ENCODE data around the gene PTGES3.
A peak's percentile ranks its signal among the peaks of the same experiment; 100 is the strongest.
"Not testable (repeated sequence)": the region's sequence is repeated elsewhere in the genome, so short reads cannot be mapped to it uniquely, and the experiment has no call there.

PTGES3 gene, protein sequence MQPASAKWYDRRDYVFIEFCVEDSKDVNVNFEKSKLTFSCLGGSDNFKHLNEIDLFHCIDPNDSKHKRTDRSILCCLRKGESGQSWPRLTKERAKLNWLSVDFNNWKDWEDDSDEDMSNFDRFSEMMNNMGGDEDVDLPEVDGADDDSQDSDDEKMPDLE

DNA sequence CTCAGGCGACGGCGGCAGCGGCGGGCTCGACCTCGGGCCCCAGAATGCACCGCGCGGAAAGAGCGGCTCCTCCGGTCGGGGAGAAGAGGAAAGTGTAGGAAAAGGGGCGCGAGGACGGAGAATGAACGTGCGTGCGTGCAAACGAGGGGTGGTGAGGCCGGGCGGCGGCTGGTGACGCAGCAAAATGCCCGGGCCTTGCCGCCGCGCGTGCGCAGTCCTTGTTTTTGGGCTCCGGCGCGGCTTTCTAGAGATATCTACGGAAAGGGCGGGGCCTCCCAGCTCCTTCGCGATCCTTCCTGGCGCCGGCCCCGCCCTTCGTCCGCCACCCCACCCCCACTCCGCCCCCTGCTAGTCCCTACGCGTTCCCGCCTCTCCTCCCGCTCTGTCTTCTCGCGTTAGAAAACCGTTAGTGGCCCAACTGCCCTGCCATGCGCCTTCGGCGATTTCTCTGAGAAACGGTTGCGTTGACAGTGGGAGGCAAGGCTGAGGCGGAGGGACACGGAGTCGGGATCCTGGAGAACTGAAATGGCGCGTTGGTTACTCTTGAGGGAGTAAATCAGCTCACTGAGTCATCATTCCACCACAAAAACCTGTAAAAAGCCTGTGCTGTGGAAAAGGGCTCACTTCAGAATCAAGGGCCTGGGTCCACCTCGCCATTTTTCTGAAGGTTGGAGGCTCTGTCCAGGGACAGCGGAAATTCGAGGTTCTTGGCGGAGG is at the start of gene PTGES3:
TSS of gene PTGES3 (minus strand) at position 156 of the 717 bp plus-strand sequence. CDS start 285 bp downstream, outside the sequence.
- Mint-ChIP-seq H3K9me3 (no peaks in the 10 kb centered on the region), H3K27ac (peak within 1 kb of the TSS; percentile 100), H3K27me3 (no peaks in the 10 kb centered on the region), H3K4me3 (peak within 1 kb of the TSS; percentile 100), H3K4me1 (ENCODE audit: low read depth) (peaks cover 23% of the 10 kb centered on the region), H3K36me3 (ENCODE audit: low read depth) (peaks cover 53% of the 10 kb centered on the region)
- peak; percentile 98 for DNase-seq

DNA sequence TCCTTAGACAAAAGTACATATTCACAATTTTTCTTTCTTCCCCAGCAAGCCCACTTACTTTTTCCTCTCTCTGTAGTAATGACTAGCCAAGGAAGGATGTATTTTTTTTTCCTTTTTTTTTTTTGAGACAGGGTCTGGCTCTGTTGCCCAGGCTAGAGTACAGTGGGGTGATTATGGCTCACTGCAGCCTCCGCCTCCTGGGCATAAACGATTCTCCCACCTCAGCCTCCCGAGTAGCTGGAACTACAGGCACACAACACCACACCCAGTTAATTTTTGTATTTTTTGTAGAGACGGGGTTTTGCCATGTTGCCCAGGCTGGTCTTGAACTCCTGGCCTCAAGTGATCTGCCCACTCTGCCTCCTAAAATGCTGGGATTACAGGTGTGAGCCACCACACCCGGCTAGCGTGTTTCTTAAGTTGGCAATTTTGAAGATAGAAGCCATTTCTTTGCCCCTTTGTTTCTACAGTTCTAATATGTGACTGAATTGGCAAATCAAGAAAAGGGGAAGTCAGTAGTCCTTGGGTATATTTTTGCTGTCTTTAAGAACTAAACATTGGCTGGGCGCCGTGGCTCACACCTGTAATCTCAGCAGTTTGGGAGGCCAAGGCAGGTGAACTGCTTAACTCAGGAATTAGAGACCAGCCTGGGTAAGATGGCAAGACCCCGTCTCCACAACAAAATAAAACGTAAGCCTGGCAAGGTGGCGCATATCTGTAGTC is 40.2 kb upstream of the PTGES3 start:
- Mint-ChIP-seq H3K27me3 (no peaks in the 10 kb centered on the region), H3K9me3 (no peaks in the 10 kb centered on the region), H3K4me3 (no peak overlapping the region), H3K27ac (peak overlapping the region; percentile 50), H3K4me1 (ENCODE audit: low read depth) (peaks cover 13% of the 10 kb centered on the region), H3K36me3 (ENCODE audit: low read depth) (peaks cover 91% of the 10 kb centered on the region)
- no peak for DNase-seq

DNA sequence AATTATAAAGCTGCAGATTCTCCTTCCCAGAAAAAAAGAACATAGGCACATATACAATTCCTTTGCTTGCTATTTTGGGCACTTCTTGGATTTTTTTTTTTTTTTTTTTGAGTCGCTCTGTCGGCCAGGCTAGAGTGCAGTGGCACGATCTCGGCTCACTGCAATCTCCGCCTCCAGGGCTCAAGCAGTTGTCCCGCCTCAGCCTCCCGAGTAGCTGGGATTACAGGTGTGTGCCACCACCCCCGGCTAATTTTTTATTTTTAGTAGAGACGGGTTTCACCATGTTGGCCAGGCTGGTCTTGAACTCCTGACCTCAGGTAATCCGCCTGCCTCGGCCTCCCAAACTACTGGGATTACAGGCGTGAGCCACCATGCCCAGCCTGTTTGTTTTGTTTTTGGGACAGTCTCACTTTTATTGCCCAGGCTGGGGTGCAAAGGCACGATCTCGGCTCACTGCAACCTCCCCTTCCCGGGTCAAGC is 38.2 kb upstream of the PTGES3 start:
- H3K27ac Mint-ChIP-seq: peak overlapping the region; percentile 99
- H3K36me3 Mint-ChIP-seq (ENCODE audit: low read depth): peaks cover 91% of the 10 kb centered on the region
- DNase-seq, H3K27me3 Mint-ChIP-seq, H3K9me3 Mint-ChIP-seq: not testable (repeated sequence)
- H3K4me3 Mint-ChIP-seq: peak overlapping the region; percentile 98
- H3K4me1 Mint-ChIP-seq (ENCODE audit: low read depth): peaks cover 32% of the 10 kb centered on the region

DNA sequence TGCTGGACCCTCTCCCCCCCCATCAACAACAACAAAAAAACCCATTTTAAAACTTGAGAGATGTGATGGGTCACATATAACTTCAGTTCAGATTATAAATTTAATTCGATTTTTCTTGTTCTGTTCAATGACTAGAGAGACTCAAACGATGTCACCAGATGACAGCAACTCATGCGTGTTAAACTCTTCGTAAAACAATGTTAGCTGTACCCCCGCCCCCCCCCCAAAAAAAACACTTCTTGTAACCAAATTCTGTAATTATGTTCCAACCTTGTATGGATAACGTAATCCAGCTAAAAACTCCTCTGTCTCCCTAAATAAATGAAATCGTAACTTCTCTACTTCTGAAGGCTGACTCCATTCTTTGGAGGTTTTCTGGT is 37.6 kb upstream of the PTGES3 start:
- no peaks in the 10 kb centered on the region for H3K27me3 Mint-ChIP-seq
- no peak for DNase-seq
- peak overlapping the region; percentile 98 for H3K4me3 Mint-ChIP-seq
- peaks cover 37% of the 10 kb centered on the region for H3K4me1 Mint-ChIP-seq (ENCODE audit: low read depth)
- no peaks in the 10 kb centered on the region for H3K9me3 Mint-ChIP-seq
- peak overlapping the region; percentile 99 for H3K27ac Mint-ChIP-seq
- peaks cover 91% of the 10 kb centered on the region for H3K36me3 Mint-ChIP-seq (ENCODE audit: low read depth)

DNA sequence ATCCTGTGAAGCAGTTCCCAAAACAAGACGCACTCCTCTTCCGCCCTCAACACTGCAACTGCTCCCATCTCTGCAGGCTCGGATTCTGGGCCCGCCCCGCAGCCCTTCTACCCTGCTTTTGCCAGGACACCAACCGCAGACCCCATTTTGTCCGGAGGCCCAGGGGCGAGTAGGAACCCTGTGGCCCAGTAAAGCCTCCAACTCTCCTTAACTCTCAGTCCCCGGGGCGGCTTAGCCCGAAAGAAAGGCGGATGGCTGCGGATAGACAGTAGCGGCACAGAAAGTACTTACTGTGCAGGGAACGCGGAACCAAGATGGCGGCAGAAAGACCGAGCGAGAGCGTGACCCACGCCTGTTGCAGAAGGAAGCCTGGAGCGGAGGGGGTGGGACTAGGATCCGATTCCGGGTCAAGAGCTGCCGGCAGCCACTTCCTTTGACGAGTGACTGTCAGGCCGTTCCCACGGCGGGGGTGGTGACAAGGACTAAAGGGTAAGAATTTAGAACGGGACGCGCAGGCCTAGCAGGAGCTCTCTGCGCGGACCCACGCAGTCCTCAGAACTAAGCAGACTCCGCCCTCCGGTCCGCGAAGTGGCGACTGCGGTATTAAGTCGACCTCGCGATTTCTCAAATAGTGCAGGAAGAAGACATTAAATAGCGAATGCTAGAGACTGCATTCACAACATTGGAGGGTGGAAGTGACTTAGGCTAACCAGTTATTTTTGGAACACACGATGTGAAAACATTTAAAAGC is 37.1 kb upstream of the PTGES3 start, which contains the start of gene NACA:
TSS of gene NACA (minus strand) at position 328 of the 751 bp plus-strand sequence. CDS start 778 bp downstream, outside the sequence.
- H3K9me3 Mint-ChIP-seq: no peaks in the 10 kb centered on the region
- H3K27me3 Mint-ChIP-seq: no peaks in the 10 kb centered on the region
- peak within 1 kb of the TSS; percentile 99 for H3K27ac Mint-ChIP-seq
- DNase-seq: peak; percentile 96
- peaks cover 96% of the 10 kb centered on the region for H3K36me3 Mint-ChIP-seq (ENCODE audit: low read depth)
- H3K4me1 Mint-ChIP-seq (ENCODE audit: low read depth): peaks cover 43% of the 10 kb centered on the region
- peak within 1 kb of the TSS; percentile 98 for H3K4me3 Mint-ChIP-seq

DNA sequence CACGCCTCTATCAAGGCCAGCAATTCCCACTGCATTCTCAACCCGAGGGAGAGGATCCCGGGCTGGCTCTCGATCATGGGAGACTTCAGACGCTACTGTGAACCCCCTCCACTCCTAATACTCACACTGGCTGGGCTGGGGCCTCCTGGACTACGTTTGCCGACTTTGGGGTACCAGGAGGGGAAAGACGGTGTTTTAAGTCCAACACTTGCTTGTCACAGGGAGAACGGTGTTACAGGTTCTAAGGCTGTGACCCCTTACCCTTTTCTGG is 36.6 kb upstream of the PTGES3 start:
- Mint-ChIP-seq H3K9me3 (no peaks in the 10 kb centered on the region), H3K4me1 (ENCODE audit: low read depth) (peaks cover 48% of the 10 kb centered on the region), H3K36me3 (ENCODE audit: low read depth) (peaks cover 96% of the 10 kb centered on the region), H3K27ac (peak overlapping the region; percentile 99), H3K4me3 (peak overlapping the region; percentile 98), H3K27me3 (no peaks in the 10 kb centered on the region)
- no peak for DNase-seq

DNA sequence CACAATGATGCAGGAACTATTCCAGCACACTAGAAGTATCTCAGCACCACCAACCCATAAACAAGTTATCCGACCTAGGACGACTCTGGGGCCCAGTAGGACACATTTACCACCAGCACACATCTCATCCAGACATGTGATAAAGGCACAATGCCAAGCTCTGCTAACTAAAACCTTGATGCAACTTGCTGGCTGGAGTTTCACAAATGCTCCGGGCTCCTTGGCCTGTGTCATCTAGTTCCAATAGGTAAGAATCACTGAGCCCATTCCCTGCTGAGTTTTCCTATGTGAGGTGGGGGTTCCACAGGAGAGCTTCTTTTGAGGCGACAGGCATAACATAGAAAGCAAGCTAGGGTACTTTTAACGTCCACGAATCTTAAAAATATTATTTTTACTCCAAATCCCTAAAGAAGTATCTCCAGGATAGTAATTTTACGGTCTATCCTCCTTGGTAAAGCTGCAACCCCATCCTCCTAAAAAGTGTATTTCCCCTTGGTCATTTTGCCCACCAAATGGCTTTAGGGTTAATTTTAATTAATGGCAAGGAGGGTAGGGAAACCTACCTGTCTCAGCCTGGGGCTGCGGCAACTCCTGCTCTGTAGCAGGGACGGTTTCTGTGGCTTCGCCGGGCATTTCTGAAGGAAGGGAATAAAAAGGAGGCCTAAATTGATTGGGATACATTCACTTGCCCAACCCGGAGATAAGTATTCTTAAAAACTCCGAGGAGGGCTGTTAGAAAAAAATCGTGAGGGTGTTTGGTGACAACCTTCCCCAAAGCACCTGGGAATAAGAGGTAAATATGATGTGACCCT is 36.0 kb upstream of the PTGES3 start:
- H3K36me3 Mint-ChIP-seq (ENCODE audit: low read depth): peaks cover 96% of the 10 kb centered on the region
- DNase-seq: peak; percentile 51

DNA sequence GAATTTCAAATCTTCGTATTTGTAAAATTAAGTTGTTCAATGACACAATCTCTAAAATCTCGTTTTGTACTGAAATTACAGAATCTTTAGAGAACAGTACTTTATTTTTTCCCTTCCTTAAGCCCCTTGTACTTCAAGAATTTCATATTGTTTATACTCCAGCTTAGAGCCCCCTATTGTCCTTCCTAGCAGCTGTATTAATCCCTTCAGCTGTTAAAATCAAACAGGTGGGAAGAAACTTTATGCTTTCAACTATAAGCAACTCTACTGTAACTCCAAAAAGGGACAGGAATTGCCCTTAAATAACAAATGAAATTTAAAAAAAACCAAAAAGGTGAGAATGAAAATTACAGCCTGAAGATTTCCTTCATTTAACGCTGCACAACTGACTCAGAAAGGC is 35.3 kb upstream of the PTGES3 start:
- Mint-ChIP-seq H3K4me1 (ENCODE audit: low read depth) (peaks cover 59% of the 10 kb centered on the region), H3K4me3 (peak overlapping the region; percentile 98), H3K9me3 (no peaks in the 10 kb centered on the region), H3K27me3 (no peaks in the 10 kb centered on the region), H3K27ac (peak overlapping the region; percentile 99), H3K36me3 (ENCODE audit: low read depth) (peaks cover 95% of the 10 kb centered on the region)
- DNase-seq: no peak

More for the DNA sequence above, 36.0 kb upstream of the PTGES3 start:
- peak overlapping the region; percentile 99 for H3K27ac Mint-ChIP-seq
- peaks cover 54% of the 10 kb centered on the region for H3K4me1 Mint-ChIP-seq (ENCODE audit: low read depth)
- H3K9me3 Mint-ChIP-seq: no peaks in the 10 kb centered on the region
- peak overlapping the region; percentile 98 for H3K4me3 Mint-ChIP-seq
- no peaks in the 10 kb centered on the region for H3K27me3 Mint-ChIP-seq

DNA sequence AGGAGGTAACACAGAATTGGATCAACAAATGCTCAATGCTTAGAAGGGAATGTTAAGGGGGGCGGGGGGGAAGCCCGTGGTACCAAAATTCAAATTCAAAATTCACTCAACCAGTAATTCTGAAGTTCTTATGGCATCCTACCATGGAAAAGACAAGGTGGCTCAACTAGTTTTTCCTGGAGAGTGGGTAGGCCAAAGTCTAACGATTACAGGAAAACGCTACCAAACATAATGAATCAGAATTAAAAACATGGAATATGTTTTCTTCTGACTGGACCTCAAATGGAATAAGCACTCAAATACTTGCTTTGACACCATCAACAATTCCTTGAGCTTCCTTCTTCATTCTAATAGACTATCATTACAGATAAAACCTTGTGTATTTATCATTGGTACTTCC is 34.7 kb upstream of the PTGES3 start:
- H3K9me3 Mint-ChIP-seq: no peaks in the 10 kb centered on the region
- DNase-seq: no peak
- H3K4me3 Mint-ChIP-seq: peak overlapping the region; percentile 98
- H3K4me1 Mint-ChIP-seq (ENCODE audit: low read depth): peaks cover 59% of the 10 kb centered on the region
- peaks cover 89% of the 10 kb centered on the region for H3K36me3 Mint-ChIP-seq (ENCODE audit: low read depth)
- H3K27me3 Mint-ChIP-seq: no peaks in the 10 kb centered on the region
- peak overlapping the region; percentile 99 for H3K27ac Mint-ChIP-seq

DNA sequence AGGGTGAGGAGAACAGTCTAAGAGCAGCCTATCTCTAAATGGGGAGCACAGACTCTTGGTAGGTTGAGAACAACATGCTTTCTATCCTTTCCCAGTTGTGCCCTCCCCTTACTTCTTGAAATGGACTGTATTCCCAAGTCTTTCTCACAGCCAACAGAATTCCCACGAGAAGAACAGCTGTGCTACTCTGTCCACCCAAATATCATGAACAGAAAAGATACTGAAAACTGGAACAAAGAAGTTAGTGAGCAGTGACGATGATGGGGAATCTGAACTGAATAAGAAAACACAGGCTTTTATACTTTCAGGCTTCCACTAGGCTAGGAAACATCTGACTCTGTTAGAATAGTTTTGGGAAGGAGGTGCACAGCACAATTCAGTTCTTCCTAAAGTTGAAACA is 33.6 kb upstream of the PTGES3 start:
- H3K9me3 Mint-ChIP-seq: no peaks in the 10 kb centered on the region
- H3K27me3 Mint-ChIP-seq: no peaks in the 10 kb centered on the region
- no peak for DNase-seq
- H3K27ac Mint-ChIP-seq: peak overlapping the region; percentile 99
- peak overlapping the region; percentile 98 for H3K4me3 Mint-ChIP-seq
- H3K4me1 Mint-ChIP-seq (ENCODE audit: low read depth): peaks cover 62% of the 10 kb centered on the region
- H3K36me3 Mint-ChIP-seq (ENCODE audit: low read depth): peaks cover 84% of the 10 kb centered on the region

DNA sequence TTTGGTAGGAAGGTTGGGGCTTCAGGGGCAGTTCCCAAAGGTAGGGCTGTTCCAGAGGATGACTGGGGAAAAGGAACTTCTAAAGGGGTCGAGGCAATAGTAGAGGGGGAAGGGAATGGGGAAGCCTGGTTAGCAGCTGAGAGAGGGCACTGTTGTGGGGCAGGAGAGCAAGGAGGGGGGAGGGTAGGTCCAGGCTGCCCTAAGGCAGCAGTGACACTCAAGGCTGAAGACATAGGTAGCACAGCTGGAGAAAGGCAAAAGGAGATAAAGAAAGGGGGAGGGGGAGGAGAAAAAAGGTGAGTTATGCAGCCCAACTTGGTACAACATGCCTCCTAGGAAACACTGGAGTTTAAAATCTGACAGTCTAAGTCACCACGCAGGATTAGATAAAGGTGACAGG is 33.1 kb upstream of the PTGES3 start:
- no peaks in the 10 kb centered on the region for H3K27me3 Mint-ChIP-seq
- peak overlapping the region; percentile 98 for H3K4me3 Mint-ChIP-seq
- peak overlapping the region; percentile 99 for H3K27ac Mint-ChIP-seq
- H3K4me1 Mint-ChIP-seq (ENCODE audit: low read depth): peaks cover 65% of the 10 kb centered on the region
- H3K36me3 Mint-ChIP-seq (ENCODE audit: low read depth): peaks cover 87% of the 10 kb centered on the region
- H3K9me3 Mint-ChIP-seq: no peaks in the 10 kb centered on the region
- no peak for DNase-seq

DNA sequence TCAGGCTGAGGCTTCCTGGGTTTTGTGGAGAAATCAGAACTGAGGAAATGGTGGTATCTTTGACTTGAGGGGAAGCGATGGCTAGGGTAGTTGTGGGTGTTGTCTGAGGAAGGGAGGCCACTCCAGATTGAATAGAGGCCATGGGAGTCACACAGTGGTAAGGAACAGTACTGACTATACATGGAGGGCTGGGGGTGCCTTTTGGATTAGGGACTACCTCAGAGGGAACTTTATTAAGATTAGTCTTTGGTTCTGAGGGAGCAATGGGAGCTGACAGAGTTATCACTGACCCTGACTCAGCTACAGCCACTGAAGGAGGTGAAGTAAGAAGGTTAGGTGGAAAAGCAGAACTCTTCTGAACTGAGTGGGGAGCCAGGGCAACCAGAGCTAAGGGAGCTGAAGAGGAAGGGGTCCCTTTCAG is 32.7 kb upstream of the PTGES3 start:
- Mint-ChIP-seq H3K36me3 (ENCODE audit: low read depth) (peaks cover 88% of the 10 kb centered on the region), H3K27ac (peak overlapping the region; percentile 99), H3K9me3 (no peaks in the 10 kb centered on the region), H3K27me3 (no peaks in the 10 kb centered on the region), H3K4me1 (ENCODE audit: low read depth) (peaks cover 66% of the 10 kb centered on the region), H3K4me3 (peak overlapping the region; percentile 98)
- DNase-seq: no peak

DNA sequence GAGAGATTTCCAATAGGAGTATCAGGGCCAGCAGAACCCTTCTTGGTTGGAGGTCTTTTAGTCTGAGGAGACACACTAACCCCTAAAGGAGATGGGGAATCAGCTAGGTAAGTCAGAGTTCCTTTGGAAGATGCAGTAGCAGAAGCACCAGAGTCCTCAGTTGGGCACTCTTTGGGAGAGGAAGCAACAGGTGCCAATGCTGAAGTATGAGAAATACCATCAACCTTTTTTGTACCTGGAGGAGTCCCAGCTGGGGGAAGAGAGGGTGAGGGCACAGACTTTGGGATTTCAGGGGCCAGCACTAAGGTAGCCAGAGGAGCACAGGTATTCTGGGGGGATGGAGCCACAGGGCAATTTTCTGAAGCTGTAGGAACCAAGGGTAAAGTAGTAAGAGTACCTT is 31.0 kb upstream of the PTGES3 start:
- H3K27ac Mint-ChIP-seq: peak overlapping the region; percentile 99

More for the DNA sequence above, 31.0 kb upstream of the PTGES3 start:
- Mint-ChIP-seq H3K36me3 (ENCODE audit: low read depth) (peaks cover 88% of the 10 kb centered on the region), H3K9me3 (no peaks in the 10 kb centered on the region), H3K27me3 (no peaks in the 10 kb centered on the region), H3K4me3 (peak overlapping the region; percentile 98), H3K4me1 (ENCODE audit: low read depth) (peaks cover 75% of the 10 kb centered on the region)
- no peak for DNase-seq
